ENCODE measurements around the gene CPVL. TPM values are rescaled to one million over a fixed set of nuclear protein-coding genes. Genes with fewer than 3 reads are reported as not detected.

The CPVL gene
- total RNA-seq, 6 experiments from 2014 or later: 6.2 to 23.4 (median 8.8) TPM

- 86% methylated on average over 11 of the region's 11 CpGs for WGBS (ENCODE audit: insufficient coverage, low coverage, low lambda C conversion rate, missing lambda C conversion rate)
These were observed 156.0 kb downstream of the CPVL start for GRCh38 chr7:28990200-28990960.

DNA sequence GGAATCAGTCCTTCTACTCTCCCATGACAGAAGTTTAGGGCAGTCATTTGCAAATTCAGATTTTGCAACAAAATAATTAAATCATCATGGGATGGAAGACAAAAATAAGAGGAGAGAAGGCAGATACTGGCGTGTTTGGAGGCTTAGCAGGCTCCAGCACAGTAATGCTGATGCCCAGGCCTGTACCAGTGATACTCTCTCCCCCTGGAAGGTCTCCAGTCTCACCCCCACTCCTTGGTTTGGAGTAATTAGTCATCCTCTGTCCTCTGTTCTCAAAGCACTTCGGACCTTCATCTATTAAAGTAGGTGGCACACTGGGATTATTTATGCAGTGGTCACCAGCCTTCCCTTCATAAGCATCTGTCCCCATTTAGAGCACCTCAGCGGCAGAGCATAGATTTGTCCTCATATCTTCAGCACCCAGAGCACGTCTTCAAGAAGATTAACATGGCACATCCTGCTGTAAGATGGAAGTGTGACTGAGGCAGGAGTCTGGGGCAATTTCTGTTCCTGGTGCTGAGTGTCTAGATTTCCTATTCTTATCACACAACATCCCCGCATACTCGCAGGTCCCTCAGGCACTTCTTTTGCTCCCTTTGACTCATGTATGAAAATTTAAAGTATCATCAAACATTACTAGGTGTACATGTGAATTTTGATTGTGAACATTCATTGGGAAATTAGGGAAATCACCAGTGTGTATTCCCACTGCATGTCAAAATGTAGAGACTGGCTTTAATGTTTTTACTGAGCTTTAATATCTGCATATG is 156.9 kb downstream of the CPVL start:
- H3K27ac ChIP-seq: no peak overlapping the region
- H3K36me3 ChIP-seq: no peaks in the 10 kb centered on the region
- no peak for ATAC-seq
- H3K4me3 ChIP-seq: no peak overlapping the region
- no peaks in the 10 kb centered on the region for H3K27me3 ChIP-seq
- 75% methylated on average over 6 of the region's 6 CpGs for WGBS (ENCODE audit: insufficient coverage, low coverage, low lambda C conversion rate, missing lambda C conversion rate)
- TF ChIP-seq POLR2A (IDR thresholded peaks at IDR 0.05) (no peak), CTCF (IDR thresholded peaks at IDR 0.05) (no peak)
- no peaks in the 10 kb centered on the region for H3K9me3 ChIP-seq
- no peak for DNase-seq
- H3K4me1 ChIP-seq: no peaks in the 10 kb centered on the region
- intact Hi-C loops (cut with DNase I): no loop called here

More at GRCh38 chr7:28990200-28990960, 156.0 kb downstream of the CPVL start:
- H3K9me3 ChIP-seq: no peaks in the 10 kb centered on the region
- H3K36me3 ChIP-seq: no peaks in the 10 kb centered on the region
- no peak overlapping the region for H3K4me3 ChIP-seq
- intact Hi-C loops (cut with DNase I): no loop called here
- no peak overlapping the region for H3K27ac ChIP-seq
- H3K27me3 ChIP-seq: no peaks in the 10 kb centered on the region
- no peak for TF ChIP-seq CTCF (IDR thresholded peaks at IDR 0.05)
- TF ChIP-seq POLR2A (IDR thresholded peaks at IDR 0.05): no peak
- ATAC-seq (no peak), DNase-seq (no peak)
- no peaks in the 10 kb centered on the region for H3K4me1 ChIP-seq

GRCh38 chr7:28988810-28989209 is 157.5 kb downstream of the CPVL start:
- H3K4me1 ChIP-seq: no peaks in the 10 kb centered on the region
- intact Hi-C loops (cut with DNase I): no loop called here
- DNase-seq (no peak), ATAC-seq (no peak)
- H3K27me3 ChIP-seq: no peaks in the 10 kb centered on the region
- no peaks in the 10 kb centered on the region for H3K9me3 ChIP-seq
- H3K27ac ChIP-seq: no peak overlapping the region
- TF ChIP-seq CTCF (IDR thresholded peaks at IDR 0.05): no peak
- TF ChIP-seq POLR2A (IDR thresholded peaks at IDR 0.05): no peak
- no peak overlapping the region for H3K4me3 ChIP-seq
- WGBS (ENCODE audit: insufficient coverage, low coverage, low lambda C conversion rate, missing lambda C conversion rate): 87% methylated on average over 4 of the region's 4 CpGs
- no peaks in the 10 kb centered on the region for H3K36me3 ChIP-seq

GRCh38 chr7:28988091-28988490 is 158.2 kb downstream of the CPVL start:
- TF ChIP-seq CTCF (IDR thresholded peaks at IDR 0.05) (no peak), POLR2A (IDR thresholded peaks at IDR 0.05) (no peak)
- intact Hi-C loops (cut with DNase I): no loop called here
- Histone ChIP-seq H3K9me3 (no peaks in the 10 kb centered on the region), H3K27me3 (no peaks in the 10 kb centered on the region), H3K4me3 (no peak overlapping the region), H3K27ac (no peak overlapping the region), H3K4me1 (no peaks in the 10 kb centered on the region), H3K36me3 (no peaks in the 10 kb centered on the region)
- DNase-seq (no peak), ATAC-seq (no peak)
- 75% methylated on average over 5 of the region's 5 CpGs for WGBS (ENCODE audit: insufficient coverage, low coverage, low lambda C conversion rate, missing lambda C conversion rate)
